ENCODE results near the gene DNAJC5. TPM values are rescaled to one million over a fixed set of nuclear protein-coding genes. Genes with fewer than 3 reads are reported as not detected.

Gene DNAJC5
- total and polyA plus RNA-seq, 9 of the 15 experiments (the other 6 are each of a cell fraction or from before 2014, with no cell fraction given): 0.95 to 42.8 (median 23.4) TPM

DNA sequence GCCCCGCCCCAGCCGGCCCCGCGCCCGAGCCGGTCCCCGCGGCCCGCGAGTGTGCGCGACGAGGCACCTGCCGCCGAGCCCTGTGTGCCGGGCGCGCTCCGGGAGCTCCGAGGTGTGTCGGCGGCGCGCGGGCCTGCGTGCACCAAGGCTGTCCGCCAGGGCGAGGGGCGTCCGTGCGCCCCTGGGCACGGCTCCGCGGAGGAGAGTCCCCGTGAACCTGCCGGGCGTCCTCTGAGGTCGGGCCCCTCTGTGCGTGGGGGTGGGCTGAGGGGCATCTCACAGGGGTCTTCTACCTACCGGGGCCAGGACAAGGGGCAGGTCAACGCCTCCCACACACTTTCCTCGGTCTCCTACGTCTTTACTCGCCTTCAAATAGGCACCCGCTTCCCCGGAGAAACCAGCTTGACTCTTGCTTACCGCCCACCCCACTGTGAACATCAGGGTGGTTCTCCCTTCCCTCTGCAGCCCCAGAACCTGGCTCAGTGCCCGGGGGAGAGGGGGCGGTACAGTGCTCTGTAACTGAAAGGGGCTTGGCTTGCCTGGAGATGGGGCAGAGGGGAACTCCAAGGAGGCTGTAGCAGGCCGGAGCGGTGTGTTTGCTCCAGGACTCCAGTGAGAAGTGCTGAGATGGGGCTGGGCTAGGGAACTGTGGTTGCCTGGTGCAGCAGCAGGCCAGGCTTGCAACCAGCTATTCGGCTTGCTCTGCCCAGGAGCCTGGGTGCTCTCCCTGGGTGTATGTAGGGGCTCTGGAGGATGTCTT lies 84.8 kb downstream of the DNAJC5 start, which contains the start of gene SAMD10 (continued):
- TF ChIP-seq FOXP4 (CRISPR knock-in tag; IDR thresholded peaks at IDR 0.05; ENCODE audit: borderline replicate concordance) (no peak), L3MBTL2 (IDR thresholded peaks at IDR 0.05) (no peak), NKRF (IDR thresholded peaks at IDR 0.05; ENCODE audit: borderline replicate concordance) (0 out of 2 replicates have a peak, but pooled peaks have one; percentile 24), TEAD2 (tag; IDR thresholded peaks at IDR 0.05) (no peak), ZNF121 (CRISPR knock-in tag; conservative IDR thresholded peaks at IDR 0.05) (no peak), CTCF (IDR thresholded peaks at IDR 0.05 in 2 of 3, conservative IDR thresholded peaks at IDR 0.05 in 1 of 3; ENCODE audit: insufficient read depth in 2 of 3, low read depth in 1 of 3, low read length in 3 of 3) (0 out of 6 replicates have a peak, but pooled peaks of 1 of the 3 experiments have one; percentile 11), PTBP1 (IDR thresholded peaks at IDR 0.05; ENCODE audit: low read depth, low read length) (no peak), SIX5 (IDR thresholded peaks at IDR 0.05; ENCODE audit: borderline replicate concordance in 1 of 2, insufficient read depth in 1 of 2, low read depth in 1 of 2, low read length in 2 of 2) (no peak), HOXB6 (CRISPR knock-in tag; IDR thresholded peaks at IDR 0.05; ENCODE audit: borderline replicate concordance) (no peak), HDAC6 (IDR thresholded peaks at IDR 0.05; ENCODE audit: low read depth, low read length) (no peak), ARID4B (CRISPR knock-in tag; IDR thresholded peaks at IDR 0.05) (no peak)
- TF ChIP-seq, protein P1, sequence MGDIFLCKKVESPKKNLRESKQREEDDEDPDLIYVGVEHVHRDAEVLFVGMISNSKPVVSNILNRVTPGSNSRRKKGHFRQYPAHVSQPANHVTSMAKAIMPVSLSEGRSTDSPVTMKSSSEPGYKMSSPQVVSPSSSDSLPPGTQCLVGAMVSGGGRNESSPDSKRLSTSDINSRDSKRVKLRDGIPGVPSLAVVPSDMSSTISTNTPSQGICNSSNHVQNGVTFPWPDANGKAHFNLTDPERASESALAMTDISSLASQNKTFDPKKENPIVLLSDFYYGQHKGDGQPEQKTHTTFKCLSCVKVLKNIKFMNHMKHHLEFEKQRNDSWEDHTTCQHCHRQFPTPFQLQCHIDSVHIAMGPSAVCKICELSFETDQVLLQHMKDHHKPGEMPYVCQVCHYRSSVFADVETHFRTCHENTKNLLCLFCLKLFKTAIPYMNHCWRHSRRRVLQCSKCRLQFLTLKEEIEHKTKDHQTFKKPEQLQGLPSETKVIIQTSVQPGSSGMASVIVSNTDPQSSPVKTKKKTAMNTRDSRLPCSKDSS (IDR thresholded peaks at IDR 0.05; ENCODE audit: low read depth, partially characterized antibody): no peak
